HepG2 (cell line): ENCODE results near the gene GADD45GIP1. TPM values are rescaled to one million over a fixed set of nuclear protein-coding genes. Genes with fewer than 3 reads are reported as not detected.
A peak's percentile ranks its signal among the peaks of the same experiment; 100 is the strongest.

Experiments
- ATAC-seq: fragments of 200-7000 bp; cut with Tn5 transposase; 3 replicates; pipeline ENCODE4 v1.9.1; 2020; ENCODE audit warnings: mild to moderate bottlenecking, moderate library complexity
- BruUV-seq: library from RNA; stranded (reverse); fragments of 400-500 nt; replicated peaks from 2 replicates; lab custom pipeline; 2021; lab: Mats Ljungman, UMichigan
- CTCF ChIA-PET: fragments of 300-600 bp; formaldehyde crosslinking; extraction: SDS; loops from one replicate; lab custom pipeline; 2021; ENCODE audit warnings: low total read pairs, inconsistent platforms, low intra/inter-chr PET ratio; lab: Yijun Ruan, JAX
- POLR2A ChIA-PET: fragments of 350-600 bp; sonication (Branson Sonifier 250); formaldehyde crosslinking; loops from one replicate; lab custom pipeline; 2020; ENCODE audit warnings: antibody characterized with exemption, inconsistent platforms; lab: Yijun Ruan, JAX
- DNase-seq: peaks from one replicate; pipeline ENCODE4 v3.0.0-alpha.2; 2015; ENCODE audit warnings: low spot score
- FAIRE-seq: peaks from 3 replicates; lab custom pipeline; 2011; peaks lifted over from hg19 to GRCh38; lab: Jason Lieb, UNC
- H2AFZ ChIP-seq: one replicate; pipeline ENCODE4 v1.6.1; 2011; ENCODE audit warnings: low read length, inconsistent platforms
- H3K27ac ChIP-seq: fragments of 300-600 bp; 3 replicates; pipeline ENCODE4 v1.8.0; 2011; ENCODE audit warnings: mixed run types, mild to moderate bottlenecking, mixed read lengths, low read length, inconsistent platforms; ENCODE audit not compliant: insufficient read depth; ENCODE audit errors: extremely low read length
- H3K27me3 ChIP-seq, 2 experiments: fragments of 200-600 bp in 1 of 2; 2 replicates in 1 of 2; 3 replicates in 1 of 2; pipeline versions ENCODE4 v1.6.0 to v1.8.0; 2011; ENCODE audit warnings: low read length in 2 of 2, mild to moderate bottlenecking in 2 of 2, moderate library complexity in 2 of 2, inconsistent platforms in 1 of 2; ENCODE audit not compliant: insufficient read depth in 2 of 2, control insufficient read depth in 1 of 2
- H3K36me3 ChIP-seq, 2 experiments: fragments of 200-600 bp in 1 of 2; replicated peaks in 1 of 2; 2 replicates in 1 of 2; 3 replicates in 1 of 2; pipeline versions ENCODE4 v1.5.1 to v1.8.0; 2011; ENCODE audit warnings: low read length in 2 of 2, inconsistent platforms in 1 of 2; ENCODE audit not compliant: insufficient read depth in 2 of 2, control insufficient read depth in 1 of 2
- H3K4me1 ChIP-seq: 2 replicates; pipeline ENCODE4 v1.5.1; 2012; ENCODE audit warnings: low read length, inconsistent platforms; ENCODE audit not compliant: insufficient read depth
- H3K4me2 ChIP-seq: 2 replicates; pipeline ENCODE4 v1.6.0; 2011; ENCODE audit warnings: low read depth, low read length, inconsistent platforms
- H3K4me3 ChIP-seq, 3 experiments: fragments of 200-600 bp in 1 of 3; sonication (generic), shearing (Covaris generic) in 1 of 3; replicated peaks in 1 of 3; 2 replicates each; pipeline ENCODE4 v1.5.1; 2011 to 2016; ENCODE audit warnings: low read length in 3 of 3, inconsistent platforms in 2 of 3, low read depth in 2 of 3, mild to moderate bottlenecking in 2 of 3, control low read depth in 1 of 3, mixed read lengths in 1 of 3; ENCODE audit not compliant: insufficient read depth in 1 of 3
- H3K79me2 ChIP-seq: one replicate; pipeline ENCODE4 v1.6.1; 2011; ENCODE audit warnings: low read length, inconsistent platforms; ENCODE audit not compliant: insufficient read depth
- H3K9ac ChIP-seq: 2 replicates; pipeline ENCODE4 v1.6.0; 2011; ENCODE audit warnings: mild to moderate bottlenecking, low read depth, low read length, inconsistent platforms; ENCODE audit not compliant: insufficient read depth
- H3K9me3 ChIP-seq: 2 replicates; pipeline ENCODE4 v1.5.1; 2012; ENCODE audit warnings: mild to moderate bottlenecking, low read length
- H4K20me1 ChIP-seq: 2 replicates; pipeline ENCODE4 v1.6.0; 2011; ENCODE audit warnings: inconsistent platforms, mild to moderate bottlenecking, low read length, moderate library complexity; ENCODE audit not compliant: insufficient read depth
- AHDC1 ChIP-seq: sonication (generic); formaldehyde crosslinking; IDR thresholded peaks from 2 replicates; pipeline ENCODE4 v1.5.1; 2020; ENCODE audit warnings: mild to moderate bottlenecking, missing genetic modification reagents, borderline replicate concordance
- BORCS8-MEF2B ChIP-seq: sonication (generic); formaldehyde crosslinking; IDR thresholded peaks from 2 replicates; pipeline ENCODE4 v1.8.0; 2022; ENCODE audit warnings: mild to moderate bottlenecking, missing genetic modification reagents
- BRCA1 ChIP-seq: sonication (generic); formaldehyde crosslinking; IDR thresholded peaks from 2 replicates; pipeline ENCODE4 v1.4.0; 2020; ENCODE audit warnings: missing genetic modification reagents
- CHCHD3 ChIP-seq: sonication (generic); formaldehyde crosslinking; IDR thresholded peaks from 2 replicates; pipeline ENCODE4 v1.8.0; 2022; ENCODE audit warnings: mild to moderate bottlenecking, missing genetic modification reagents, moderate library complexity
- MED8 ChIP-seq: sonication (generic); formaldehyde crosslinking; IDR thresholded peaks from 2 replicates; pipeline ENCODE4 v1.8.1; 2023; ENCODE audit warnings: mild to moderate bottlenecking, missing genetic modification reagents; ENCODE audit not compliant: insufficient replicate concordance
- SP2 ChIP-seq: sonication (generic); formaldehyde crosslinking; IDR thresholded peaks from 2 replicates; pipeline ENCODE4 v1.5.1; 2020; ENCODE audit warnings: mild to moderate bottlenecking, missing genetic modification reagents
- SPEN ChIP-seq: sonication (generic); formaldehyde crosslinking; IDR thresholded peaks from 2 replicates; pipeline ENCODE4 v1.5.1; 2020; ENCODE audit warnings: low read depth, mild to moderate bottlenecking, missing genetic modification reagents
- THAP11 ChIP-seq: IDR thresholded peaks from 2 replicates; pipeline ENCODE4 v1.6.1; 2016; ENCODE audit warnings: missing biosample characterization, missing genetic modification reagents
- TOE1 ChIP-seq: sonication (generic); formaldehyde crosslinking; IDR thresholded peaks from 2 replicates; pipeline ENCODE4 v1.4.0; 2020; ENCODE audit warnings: mild to moderate bottlenecking, missing genetic modification reagents
- TP53 ChIP-seq: sonication (generic); formaldehyde crosslinking; conservative IDR thresholded peaks from 2 replicates; pipeline ENCODE4 v1.4.0; 2020; ENCODE audit warnings: missing genetic modification reagents
- ZKSCAN1 ChIP-seq: fragments of 150-350 bp; IDR thresholded peaks from 2 replicates; pipeline ENCODE4 v1.6.1; 2014; ENCODE audit warnings: low read length
- ZNF296 ChIP-seq: sonication (generic); formaldehyde crosslinking; conservative IDR thresholded peaks from 2 replicates; pipeline ENCODE4 v1.5.0; 2020; ENCODE audit warnings: mild to moderate bottlenecking, missing genetic modification reagents
- ZNF337 ChIP-seq: sonication (generic); formaldehyde crosslinking; IDR thresholded peaks from 2 replicates; pipeline ENCODE4 v1.5.1; 2020; ENCODE audit warnings: missing genetic modification reagents, low read depth, mild to moderate bottlenecking, borderline replicate concordance
- ZNF362 ChIP-seq: sonication (generic); formaldehyde crosslinking; IDR thresholded peaks from 2 replicates; pipeline ENCODE4 v1.4.0; 2020; ENCODE audit warnings: missing genetic modification reagents, mild to moderate bottlenecking, borderline replicate concordance
- ZNF776 ChIP-seq: sonication (generic); formaldehyde crosslinking; IDR thresholded peaks from 2 replicates; pipeline ENCODE4 v1.4.0; 2020; ENCODE audit warnings: mild to moderate bottlenecking, missing genetic modification reagents
- ZNF816 ChIP-seq: sonication (generic); formaldehyde crosslinking; IDR thresholded peaks from 2 replicates; pipeline ENCODE4 v1.8.0; 2022; ENCODE audit warnings: missing genetic modification reagents, mild to moderate bottlenecking, borderline replicate concordance
- WGBS: methylation state at CpG from one replicate; pipeline ENCODE4 v1.1.6; 2017; ENCODE audit warnings: low lambda C conversion rate; 5-methylcytosine and 5-hydroxymethylcytosine counted together
- in situ Hi-C: cut with HindIII; loops from 2 replicates; pipeline ENCODE4 v1.10.0; 2017; ENCODE audit warnings: low pct_unique_long_range_greater_than_20kb; ENCODE audit not compliant: extremely low pct_ligation_motif_present
- intact Hi-C: fragments of 100-400 bp; cut with micrococcal nuclease; formaldehyde crosslinking; loops from one replicate; pipeline ENCODE4 v1.10.0; 2022; ENCODE audit not compliant: unreplicated experiment
- polyA plus RNA-seq, 8 experiments: library from polyadenylated mRNA; depleted of rRNA in 3 of 8; stranded (reverse) in 7 of 8; unstranded in 1 of 8; fragments of >200 nt; fragmentation: Illumina TruSeq in 4 of 8; extraction: Trizol in 4 of 8; gene quantifications; 2 replicates each; pipeline versions ENCODE4 v1.2.1 to v1.2.3, GENCODE V29; 2011 to 2016; ENCODE audit warnings: low read depth in 4 of 8, missing spikeins in 1 of 8, mixed read lengths in 1 of 8; ENCODE audit not compliant: insufficient read depth in 1 of 8
- total RNA-seq, 5 experiments: library from RNA; depleted of rRNA; stranded (reverse); fragments of >200 nt; fragmentation: Illumina TruSeq; extraction: Trizol; gene quantifications; 2 replicates each; pipeline ENCODE4 v1.2.3, GENCODE V29; 2016; ENCODE audit warnings: low read depth in 1 of 5

GADD45GIP1 gene
- total and polyA plus RNA-seq, 2 of the 13 experiments (the other 11 are each of a cell fraction or from before 2014, with no cell fraction given) = 24.6 to 30.7 TPM

- FAIRE-seq (peak; percentile 62), ATAC-seq (peak; percentile 93), DNase-seq (peak; percentile 72)
- Histone ChIP-seq H3K27me3 (0 out of 5 replicates have a peak, but pooled peaks cover 0 to 3% of the 10 kb centered on the region in 2 experiments), H2AFZ (peak overlapping the region; percentile 79), H3K9ac (peak overlapping the region; percentile 68), H3K4me3 (peak overlapping the region; percentile 32 to 66 (median 42)), H3K4me1 (peaks cover 11% of the 10 kb centered on the region), H3K4me2 (peak overlapping the region; percentile 93), H3K79me2 (no peaks in the 10 kb centered on the region), H3K9me3 (no peaks in the 10 kb centered on the region), H3K36me3 (no peaks in the 10 kb centered on the region), H3K27ac (peak overlapping the region; percentile 43), H4K20me1 (no peaks in the 10 kb centered on the region)
- CTCF ChIA-PET = interaction anchor here (0.7 to 2.0 kb wide), 10 partner anchors 12 to 269 kb away, joined by 3 to 18 read pairs (median 5); no protein-coding TSS in a partner anchor
- WGBS = 0% methylated on average over 12 of the region's 34 CpGs
- in situ Hi-C loops = no loop called here
- intact Hi-C loops = loop anchor here (1.0 kb wide), 1 partner anchor 80 kb away; no protein-coding TSS in a partner anchor
- POLR2A ChIA-PET = interaction anchor here (0.8 to 1.3 kb wide), 16 partner anchors 9 to 185 kb away, joined by 3 to 8 read pairs (median 4); partner anchors contain the start of genes FARSA, IER2, RAD23A and STX10
- no TSS peak for BruUV-seq
- peak; percentile 48; the same call in 1 of the 2 replicates for TF ChIP-seq ZNF362 (CRISPR knock-in tag)
- no peak; the same call in 1 of the 2 replicates for TF ChIP-seq SP2 (CRISPR knock-in tag)
- no peak for TF ChIP-seq SPEN
- TF ChIP-seq ZNF816 (CRISPR knock-in tag) = no peak
- 0 out of 2 replicates have a peak, but pooled peaks have one; percentile 16 for TF ChIP-seq ZNF296 (CRISPR knock-in tag)
- TF ChIP-seq ZKSCAN1 = no peak
- no peak for TF ChIP-seq TOE1
- TF ChIP-seq THAP11 (CRISPR knock-in tag) = peak; percentile 64; the same call in 1 of the 2 replicates
- TF ChIP-seq AHDC1 (CRISPR knock-in tag) = no peak
- no peak for TF ChIP-seq CHCHD3 (CRISPR knock-in tag)
- no peak for TF ChIP-seq BRCA1 (CRISPR knock-in tag)
- TF ChIP-seq TP53 (CRISPR knock-in tag) = no peak
- no peak for TF ChIP-seq MED8
- no peak for TF ChIP-seq ZNF337 (CRISPR knock-in tag)
- TF ChIP-seq ZNF776 (CRISPR knock-in tag) = no peak
- TF ChIP-seq BORCS8-MEF2B (CRISPR knock-in tag) = peak; percentile 51; the same call in 1 of the 2 replicates
Measured at GRCh38 chr19:12965017-12965811, 8.2 kb upstream of the GADD45GIP1 start.
